CD1c-positive myeloid dendritic cell (primary cell): ENCODE results near the gene PLA2G4C.
A peak's percentile ranks its signal among the peaks of the same experiment; 100 is the strongest.
"Not testable (repeated sequence)": the region's sequence is repeated elsewhere in the genome, so short reads cannot be mapped to it uniquely, and the experiment has no call there.

Source experiments
- DNase-seq: peaks from one replicate; pipeline ENCODE4 v3.0.0-alpha.2; 2016; ENCODE audit errors: extremely low spot score

PLA2G4C gene

GRCh38 chr19:48111280-48111679, 663 bp upstream of the PLA2G4C start:
- DNase-seq = no peak

GRCh38 chr19:48108997-48109782, 1.4 kb downstream of the PLA2G4C start:
- DNase-seq = no peak

- no peak for DNase-seq
Observed at GRCh38 chr19:48103922-48104321, 6.7 kb downstream of the PLA2G4C start.

- peak; percentile 63 for DNase-seq
Observed at GRCh38 chr19:48102870-48103751, 7.5 kb downstream of the PLA2G4C start.

GRCh38 chr19:48095612-48096175, 14.9 kb downstream of the PLA2G4C start:
- no peak for DNase-seq

GRCh38 chr19:48094855-48095203, 15.8 kb downstream of the PLA2G4C start:
- DNase-seq = no peak

- DNase-seq = no peak
Observed at GRCh38 chr19:48094129-48094854, 16.3 kb downstream of the PLA2G4C start.

- DNase-seq = not testable (repeated sequence)
Observed at GRCh38 chr19:48091111-48091718, 19.4 kb downstream of the PLA2G4C start.

- no peak for DNase-seq
Observed at GRCh38 chr19:48090281-48090802, 20.3 kb downstream of the PLA2G4C start.

GRCh38 chr19:48088991-48089390, 21.6 kb downstream of the PLA2G4C start:
- not testable (repeated sequence) for DNase-seq

GRCh38 chr19:48085904-48086864, 24.4 kb downstream of the PLA2G4C start:
- no peak for DNase-seq

GRCh38 chr19:48085076-48085475, 25.5 kb downstream of the PLA2G4C start:
- no peak for DNase-seq

- DNase-seq = no peak
Observed at GRCh38 chr19:48081106-48081505, 29.5 kb downstream of the PLA2G4C start.

GRCh38 chr19:48070177-48070769, 40.3 kb downstream of the PLA2G4C start:
- not testable (repeated sequence) for DNase-seq

GRCh38 chr19:48069435-48069834, 41.2 kb downstream of the PLA2G4C start:
- DNase-seq = no peak

GRCh38 chr19:48064509-48064908, 46.1 kb downstream of the PLA2G4C start:
- DNase-seq = no peak

- DNase-seq = no peak
Observed at GRCh38 chr19:48061401-48062344, 48.9 kb downstream of the PLA2G4C start.

- no peak for DNase-seq
Observed at GRCh38 chr19:48060381-48060780, 50.2 kb downstream of the PLA2G4C start.
